Measurements from ENCODE around the gene ORM2.

DNA sequence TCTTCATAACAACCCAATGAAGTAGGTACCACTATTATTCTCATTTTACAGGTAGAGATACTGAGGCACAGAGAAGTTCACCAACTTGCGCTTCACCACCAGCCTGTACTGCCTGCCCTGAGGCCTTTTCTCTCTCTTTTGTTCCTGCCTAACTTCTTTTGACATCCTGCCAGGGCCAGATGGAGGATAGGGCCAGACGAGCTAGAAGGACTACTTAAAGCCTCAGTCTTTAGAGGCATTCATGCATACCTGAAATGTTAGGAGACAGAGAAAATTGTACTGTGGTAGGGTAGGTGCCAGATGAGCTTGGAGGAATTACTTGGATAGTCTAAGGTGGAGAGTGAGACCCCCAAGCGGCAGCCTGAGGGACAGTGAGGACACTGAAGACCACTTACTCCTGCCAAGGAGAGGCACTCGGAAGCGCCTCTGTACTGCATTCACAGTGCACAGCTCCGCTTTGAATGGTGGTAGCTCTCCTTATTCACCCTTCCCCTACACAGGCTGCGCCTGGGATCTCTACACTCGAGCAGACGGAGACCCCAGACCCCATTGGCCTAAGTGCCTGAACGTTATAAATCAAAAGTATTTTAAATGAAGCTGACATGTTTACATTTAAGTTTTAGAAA, 13.0 kb upstream of the ORM2 start:
- TF ChIP-seq, protein P1, sequence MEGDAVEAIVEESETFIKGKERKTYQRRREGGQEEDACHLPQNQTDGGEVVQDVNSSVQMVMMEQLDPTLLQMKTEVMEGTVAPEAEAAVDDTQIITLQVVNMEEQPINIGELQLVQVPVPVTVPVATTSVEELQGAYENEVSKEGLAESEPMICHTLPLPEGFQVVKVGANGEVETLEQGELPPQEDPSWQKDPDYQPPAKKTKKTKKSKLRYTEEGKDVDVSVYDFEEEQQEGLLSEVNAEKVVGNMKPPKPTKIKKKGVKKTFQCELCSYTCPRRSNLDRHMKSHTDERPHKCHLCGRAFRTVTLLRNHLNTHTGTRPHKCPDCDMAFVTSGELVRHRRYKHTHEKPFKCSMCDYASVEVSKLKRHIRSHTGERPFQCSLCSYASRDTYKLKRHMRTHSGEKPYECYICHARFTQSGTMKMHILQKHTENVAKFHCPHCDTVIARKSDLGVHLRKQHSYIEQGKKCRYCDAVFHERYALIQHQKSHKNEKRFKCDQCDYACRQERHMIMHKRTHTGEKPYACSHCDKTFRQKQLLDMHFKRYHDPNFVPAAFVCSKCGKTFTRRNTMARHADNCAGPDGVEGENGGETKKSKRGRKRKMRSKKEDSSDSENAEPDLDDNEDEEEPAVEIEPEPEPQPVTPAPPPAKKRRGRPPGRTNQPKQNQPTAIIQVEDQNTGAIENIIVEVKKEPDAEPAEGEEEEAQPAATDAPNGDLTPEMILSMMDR (IDR thresholded peaks at IDR 0.05), result no peak
- TF ChIP-seq POLR2A (IDR thresholded peaks at IDR 0.05), result no peak
